Effector memory CD8-positive, alpha-beta T cell (primary cell): Measurements from ENCODE around the gene SLC2A3.
"Not testable (repeated sequence)": the region's sequence is repeated elsewhere in the genome, so short reads cannot be mapped to it uniquely, and the experiment has no call there.

Experiments used
- ATAC-seq: fragments of 150-1000 bp; cut with Tn5 transposase; replicated peaks from 2 replicates; pipeline ENCODE4 v1.10.0; 2021; ENCODE audit warnings: mild to moderate bottlenecking, moderate library complexity
- DNase-seq, 3 experiments: peaks; one replicate each; pipeline ENCODE4 v3.0.0; 2021
- H3K27ac Mint-ChIP-seq, 2 donors: one replicate each; pipeline ENCODE4 v1.8.0; 2022; ENCODE audit warnings: mild to moderate bottlenecking in 2 of 2, mixed read lengths in 2 of 2, moderate library complexity in 2 of 2
- H3K27me3 Mint-ChIP-seq, 2 donors: one replicate each; pipeline ENCODE4 v1.8.0; 2022; ENCODE audit warnings: mixed read lengths in 2 of 2
- H3K36me3 Mint-ChIP-seq: one replicate; pipeline ENCODE4 v1.8.0; 2022; ENCODE audit warnings: mild to moderate bottlenecking, moderate library complexity, mixed read lengths; ENCODE audit not compliant: insufficient read depth
- H3K4me1 Mint-ChIP-seq, 2 donors: one replicate each; pipeline ENCODE4 v1.8.0; 2022; ENCODE audit warnings: low read depth in 2 of 2, mixed read lengths in 2 of 2
- H3K4me3 Mint-ChIP-seq, 2 donors: one replicate each; pipeline ENCODE4 v1.8.0; 2022; ENCODE audit warnings: mild to moderate bottlenecking in 2 of 2, mixed read lengths in 2 of 2, moderate library complexity in 2 of 2
- H3K9me3 Mint-ChIP-seq, 2 donors: one replicate each; pipeline ENCODE4 v1.8.0; 2022; ENCODE audit warnings: mixed read lengths in 2 of 2

The SLC2A3 gene

DNA sequence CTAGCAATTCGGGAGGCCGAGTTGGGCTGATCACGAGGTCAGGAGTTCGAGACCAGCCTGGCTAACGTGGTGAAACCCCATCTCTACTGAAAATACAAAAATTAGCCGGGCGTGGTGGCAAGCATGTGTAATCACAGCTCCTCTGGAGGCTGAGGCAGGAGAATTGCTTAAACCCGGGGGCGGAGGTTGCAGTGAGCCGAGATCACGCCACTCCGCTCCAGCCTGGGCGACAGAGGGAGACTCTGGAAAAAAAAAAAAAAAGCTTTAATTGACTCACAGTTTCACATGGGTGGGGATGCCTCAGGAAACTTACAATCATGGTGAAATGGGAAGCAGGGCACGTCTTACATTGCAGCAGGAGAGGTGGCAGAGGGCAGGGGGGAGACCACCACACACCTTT is 30.6 kb upstream of the SLC2A3 start:
- no peak for DNase-seq
- ATAC-seq, result no peak
- Mint-ChIP-seq H3K9me3 (no peaks in the 10 kb centered on the region), H3K4me1 (peaks cover 10 to 18% of the 10 kb centered on the region in 2 donors), H3K4me3 (no peak overlapping the region), H3K27ac (no peak overlapping the region), H3K36me3 (peaks cover 12% of the 10 kb centered on the region), H3K27me3 (no peaks in the 10 kb centered on the region)

DNA sequence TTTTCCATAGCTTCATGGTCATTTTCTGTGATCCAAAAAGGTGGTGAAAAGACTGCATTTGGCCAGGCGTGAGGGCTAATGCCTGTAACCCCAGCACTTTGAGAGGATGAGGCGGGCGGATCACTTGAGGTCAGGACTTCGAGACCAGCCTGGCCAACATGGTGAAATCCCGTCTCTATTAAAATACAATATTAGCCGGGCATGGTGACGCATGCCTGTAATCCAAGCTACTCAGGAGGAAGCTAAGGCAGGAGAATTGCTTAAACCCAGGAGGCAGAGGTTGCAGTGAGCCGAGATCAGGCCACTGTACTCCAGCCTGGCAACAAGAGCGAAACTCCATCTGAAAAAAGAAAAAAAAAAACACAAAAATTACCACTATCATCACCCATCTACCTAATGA is 28.7 kb upstream of the SLC2A3 start:
- H3K36me3 Mint-ChIP-seq, result peaks cover 14% of the 10 kb centered on the region
- not testable (repeated sequence) for H3K27ac Mint-ChIP-seq, DNase-seq

DNA sequence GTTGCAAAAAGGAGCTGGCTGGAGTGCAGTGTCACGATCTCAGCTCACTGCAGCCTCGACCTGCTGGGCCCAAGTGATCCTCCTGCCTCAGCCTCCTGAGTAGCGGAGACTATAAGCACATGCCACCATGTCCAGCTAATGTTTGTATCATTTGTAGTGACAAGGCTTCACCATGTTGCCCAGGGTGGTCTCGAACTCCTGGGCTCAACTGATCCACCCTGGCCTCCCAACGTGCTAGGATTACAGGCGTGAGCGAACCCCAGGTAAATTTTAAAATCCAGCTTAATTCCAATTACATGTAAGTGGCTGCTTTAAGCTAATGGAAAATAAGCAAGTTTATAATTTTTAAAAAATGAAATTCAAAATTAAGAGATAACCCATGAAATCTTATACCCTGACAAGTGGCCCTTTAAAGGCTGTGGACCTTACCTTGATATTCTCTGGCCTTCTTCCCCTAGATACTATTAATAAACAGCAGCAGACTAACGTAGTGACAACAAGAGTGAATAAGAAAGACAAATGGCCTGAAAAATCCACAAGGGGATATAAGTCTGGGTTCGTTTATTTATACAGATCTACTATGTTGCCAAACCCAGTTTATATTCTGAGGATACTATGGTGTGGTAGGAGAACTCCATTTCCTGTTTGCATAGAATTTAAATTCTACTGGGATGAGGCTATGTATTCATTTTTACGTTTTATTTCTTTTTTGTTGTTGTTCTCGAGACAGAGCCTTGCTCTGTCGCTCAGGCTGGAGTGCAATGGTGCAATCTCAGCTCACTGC is 25.6 kb upstream of the SLC2A3 start:
- no peak for ATAC-seq
- Mint-ChIP-seq H3K9me3 (no peaks in the 10 kb centered on the region), H3K36me3 (peaks cover 6% of the 10 kb centered on the region), H3K27me3 (no peaks in the 10 kb centered on the region), H3K4me1 (peaks cover 24 to 38% of the 10 kb centered on the region in 2 donors), H3K27ac (peak overlapping the region; percentile 68 to 94), H3K4me3 (peak overlapping the region; percentile 86)
- no peak for DNase-seq

More for the DNA sequence above, 28.7 kb upstream of the SLC2A3 start:
- H3K27me3 Mint-ChIP-seq, H3K4me3 Mint-ChIP-seq, H3K9me3 Mint-ChIP-seq, ATAC-seq: not testable (repeated sequence)
- peaks cover 7 to 21% of the 10 kb centered on the region in 2 donors for H3K4me1 Mint-ChIP-seq

DNA sequence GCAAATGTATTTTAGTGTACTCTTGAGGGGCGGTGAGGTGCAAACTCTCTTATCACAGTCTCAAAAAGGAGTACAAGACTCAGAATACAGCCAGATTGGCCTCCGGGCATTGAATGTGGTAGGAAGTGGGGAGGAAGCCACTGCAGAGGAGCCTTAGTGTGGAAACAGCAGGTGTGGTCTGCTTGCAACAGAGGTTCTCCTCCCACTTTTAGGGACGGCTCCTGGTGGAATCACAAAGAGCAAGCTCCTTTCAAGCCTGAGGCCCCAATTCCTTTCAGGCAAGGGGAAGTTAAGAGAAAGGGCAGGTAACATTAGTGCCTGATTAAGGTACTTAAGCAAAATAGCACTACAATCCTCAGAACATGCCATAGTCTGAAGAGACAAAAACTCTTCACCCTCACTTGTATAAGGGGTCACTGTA is 23.7 kb upstream of the SLC2A3 start:
- Mint-ChIP-seq H3K9me3 (no peaks in the 10 kb centered on the region), H3K4me1 (peaks cover 24 to 38% of the 10 kb centered on the region in 2 donors), H3K36me3 (peaks cover 6% of the 10 kb centered on the region), H3K27me3 (no peaks in the 10 kb centered on the region), H3K27ac (peak overlapping the region; percentile 68 to 94), H3K4me3 (peak overlapping the region; percentile 86)
- DNase-seq (peak; percentile 35 to 44 (median 37)), ATAC-seq (peak; percentile 60)

DNA sequence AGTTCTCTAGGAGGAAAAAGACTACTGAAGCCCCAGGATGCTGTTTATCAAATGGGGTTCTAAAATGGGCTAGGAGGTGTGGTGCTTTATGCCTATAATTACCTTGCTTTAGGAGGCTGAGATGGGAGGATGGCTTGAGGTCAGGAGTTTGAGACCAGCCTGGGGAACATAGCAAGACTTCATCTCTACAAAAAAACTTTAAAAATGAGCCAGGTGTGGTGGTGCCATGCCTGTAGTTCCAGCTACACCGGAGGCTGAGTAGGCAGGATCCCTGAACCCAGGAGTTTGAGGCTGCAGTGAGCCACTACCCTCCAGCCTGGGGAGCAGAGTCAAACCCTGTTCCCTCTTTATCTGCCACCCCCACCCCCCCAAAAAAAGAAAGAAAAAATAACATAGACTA is 23.3 kb upstream of the SLC2A3 start:
- H3K4me1 Mint-ChIP-seq, result peaks cover 24 to 38% of the 10 kb centered on the region in 2 donors
- no peaks in the 10 kb centered on the region for H3K9me3 Mint-ChIP-seq
- H3K4me3 Mint-ChIP-seq, result peak overlapping the region; percentile 86
- DNase-seq, result no peak
- peaks cover 6% of the 10 kb centered on the region for H3K36me3 Mint-ChIP-seq
- no peaks in the 10 kb centered on the region for H3K27me3 Mint-ChIP-seq
- no peak for ATAC-seq
- H3K27ac Mint-ChIP-seq, result peak overlapping the region; percentile 68 to 94

DNA sequence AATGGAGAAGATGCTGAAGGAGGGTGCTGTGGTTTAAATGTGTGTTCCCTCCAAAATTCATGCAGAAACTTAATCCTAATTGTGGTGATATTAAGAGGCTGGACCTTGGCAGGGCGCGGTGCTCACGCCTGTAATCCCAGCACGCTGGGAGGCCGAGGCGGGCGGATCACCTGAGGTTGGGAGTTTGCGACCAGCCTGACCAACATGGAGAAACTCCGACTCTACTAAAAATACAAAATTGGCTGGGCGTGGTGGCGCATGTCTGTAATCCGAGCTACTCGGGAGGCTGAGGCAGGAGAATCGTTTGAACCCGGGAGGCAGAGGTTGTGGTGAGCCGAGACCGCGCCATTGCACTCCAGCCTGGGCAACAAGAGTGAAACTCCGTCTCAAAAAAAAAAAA is 18.9 kb upstream of the SLC2A3 start:
- not testable (repeated sequence) for ATAC-seq, H3K27me3 Mint-ChIP-seq, H3K36me3 Mint-ChIP-seq, DNase-seq, H3K9me3 Mint-ChIP-seq, H3K4me3 Mint-ChIP-seq, H3K27ac Mint-ChIP-seq
- H3K4me1 Mint-ChIP-seq, result peaks cover 18 to 19% of the 10 kb centered on the region in 2 donors

DNA sequence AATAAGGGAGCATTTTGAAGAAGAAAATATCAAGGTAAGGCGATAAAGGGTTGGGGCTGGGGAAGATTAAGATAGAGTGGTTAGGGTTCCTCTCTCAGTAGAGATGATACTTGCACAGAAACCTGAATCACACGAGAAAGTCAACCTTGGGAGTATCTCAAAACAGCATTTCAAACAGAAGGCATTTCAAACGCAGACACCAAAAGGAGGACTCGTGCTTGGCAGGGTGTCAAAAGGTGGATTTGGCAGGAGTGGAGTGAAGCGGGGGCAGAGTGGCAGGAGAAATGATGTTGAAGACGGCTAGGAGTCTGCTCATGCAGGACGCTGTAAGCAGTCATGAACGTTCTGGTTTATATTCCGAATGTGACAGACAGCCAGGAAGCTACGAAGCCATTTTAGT is 18.4 kb upstream of the SLC2A3 start:
- H3K4me1 Mint-ChIP-seq, result peaks cover 14% of the 10 kb centered on the region in 2 donors
- H3K4me3 Mint-ChIP-seq, H3K36me3 Mint-ChIP-seq, H3K27ac Mint-ChIP-seq, H3K9me3 Mint-ChIP-seq, ATAC-seq, DNase-seq, H3K27me3 Mint-ChIP-seq: not testable (repeated sequence)

DNA sequence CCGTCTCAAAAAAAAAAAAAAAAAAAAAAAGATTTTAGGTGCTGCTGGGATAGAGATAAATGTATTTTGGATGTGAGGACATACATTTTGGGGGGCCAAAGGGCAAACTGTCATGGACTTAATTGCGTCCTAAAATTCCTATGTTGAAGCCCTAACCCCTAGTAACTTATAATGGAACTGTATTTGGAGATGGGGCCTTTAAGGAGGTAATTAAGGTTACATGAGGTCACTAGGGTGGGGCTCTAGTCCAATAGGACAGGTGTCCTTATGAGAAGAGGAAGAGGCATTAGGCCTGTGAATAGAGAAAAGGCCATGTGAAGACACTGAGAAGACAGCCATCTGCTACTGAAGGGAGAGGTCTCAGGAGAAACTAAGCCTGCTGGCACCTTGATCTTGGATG is 17.9 kb upstream of the SLC2A3 start:
- not testable (repeated sequence) for H3K4me3 Mint-ChIP-seq, H3K36me3 Mint-ChIP-seq, H3K27ac Mint-ChIP-seq, H3K27me3 Mint-ChIP-seq, H3K9me3 Mint-ChIP-seq, ATAC-seq, DNase-seq
- peaks cover 11 to 12% of the 10 kb centered on the region in 2 donors for H3K4me1 Mint-ChIP-seq

DNA sequence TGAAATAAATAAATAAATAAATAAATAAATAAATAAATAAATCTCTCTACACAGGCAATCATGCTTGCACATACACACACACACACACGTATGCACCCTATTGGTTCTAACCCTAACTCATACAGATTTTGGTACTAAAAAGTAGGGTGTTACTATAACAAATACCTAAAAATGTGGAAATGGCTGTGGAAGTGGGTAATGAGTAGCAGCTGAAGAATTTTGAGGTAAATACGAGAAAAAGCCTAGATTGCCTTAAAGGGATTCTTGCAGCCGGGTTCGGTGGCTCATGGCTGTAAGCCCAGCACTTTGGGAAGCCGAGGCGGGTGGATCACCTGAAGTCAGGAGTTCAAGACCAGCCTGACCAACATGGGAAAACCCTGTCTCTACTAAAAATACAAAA is 15.7 kb upstream of the SLC2A3 start:
- no peaks in the 10 kb centered on the region for H3K36me3 Mint-ChIP-seq
- ATAC-seq, result no peak
- H3K4me3 Mint-ChIP-seq, result no peak overlapping the region
- H3K4me1 Mint-ChIP-seq, result peaks cover 4 to 7% of the 10 kb centered on the region in 2 donors
- no peaks in the 10 kb centered on the region for H3K27me3 Mint-ChIP-seq
- no peaks in the 10 kb centered on the region for H3K9me3 Mint-ChIP-seq
- DNase-seq, result no peak
- H3K27ac Mint-ChIP-seq, result no peak overlapping the region

DNA sequence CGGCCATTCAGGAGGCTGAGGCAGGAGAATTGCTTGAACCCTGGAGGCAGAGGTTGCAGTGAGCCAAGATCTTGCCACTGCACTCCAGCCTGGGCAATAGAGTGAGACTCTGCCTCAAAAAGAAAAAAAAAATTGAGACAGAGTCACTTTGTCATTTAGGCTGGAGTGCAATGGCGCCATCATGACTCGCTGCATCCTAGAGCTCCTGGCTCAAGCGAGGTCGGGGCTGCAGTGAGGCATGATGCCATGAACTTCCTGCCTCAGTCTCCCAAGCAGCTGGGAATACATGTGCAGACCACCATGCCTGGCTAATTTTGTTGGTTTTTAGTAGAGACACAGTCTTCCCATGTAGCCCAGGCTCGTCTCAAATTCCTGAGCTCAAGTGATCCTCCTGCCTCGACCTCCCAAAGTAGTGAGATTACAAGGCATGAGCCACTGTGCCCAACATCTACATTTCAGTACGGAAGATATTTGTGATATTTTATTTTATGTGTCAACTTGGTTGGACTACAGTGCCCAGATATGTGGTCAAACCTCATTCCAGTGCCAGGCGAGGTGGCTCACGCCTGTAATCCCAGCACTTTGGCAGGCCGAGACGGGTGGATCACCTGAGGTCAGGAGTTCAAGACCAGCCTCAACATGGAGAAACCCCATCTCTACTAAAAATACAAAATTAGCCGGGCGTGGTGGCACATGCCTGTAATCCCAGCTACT is 14.4 kb upstream of the SLC2A3 start:
- ATAC-seq, H3K4me1 Mint-ChIP-seq, H3K4me3 Mint-ChIP-seq, DNase-seq, H3K9me3 Mint-ChIP-seq, H3K36me3 Mint-ChIP-seq, H3K27ac Mint-ChIP-seq, H3K27me3 Mint-ChIP-seq: not testable (repeated sequence)

DNA sequence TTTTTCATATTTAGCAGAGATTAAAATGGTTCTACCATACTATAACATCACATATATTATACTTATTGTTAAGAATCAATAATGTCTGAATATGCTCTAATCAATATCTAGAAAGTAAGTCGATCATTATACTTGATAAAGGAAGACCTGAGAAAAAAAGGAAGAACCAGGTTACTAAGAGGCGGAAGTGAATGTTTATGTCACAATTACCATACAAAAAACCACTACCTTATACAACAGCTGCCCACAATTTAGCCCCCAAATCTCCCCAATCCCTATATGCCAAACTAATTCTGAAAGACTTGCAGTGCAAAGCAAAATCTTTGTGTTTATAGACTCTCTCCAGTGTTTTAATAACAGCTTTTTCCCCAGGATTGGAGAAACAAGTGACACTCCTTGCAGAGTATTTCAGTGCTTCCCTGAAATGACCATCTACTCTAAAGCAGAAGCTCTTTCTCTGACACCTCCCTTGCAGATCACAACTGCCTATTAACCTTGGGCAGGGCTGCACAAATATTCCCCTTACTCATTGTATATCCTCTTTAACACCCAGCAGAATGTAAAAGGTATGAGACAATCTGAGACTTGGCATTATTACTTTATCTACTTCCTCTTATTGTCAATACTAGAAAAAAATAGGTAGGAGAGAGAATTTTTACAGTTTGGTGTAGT is 12.7 kb upstream of the SLC2A3 start:
- peak overlapping the region; percentile 11 to 38 for H3K27ac Mint-ChIP-seq
- no peaks in the 10 kb centered on the region for H3K9me3 Mint-ChIP-seq
- H3K36me3 Mint-ChIP-seq, result no peaks in the 10 kb centered on the region
- no peak overlapping the region for H3K4me3 Mint-ChIP-seq
- peaks cover 4 to 9% of the 10 kb centered on the region in 2 donors for H3K4me1 Mint-ChIP-seq
- ATAC-seq (no peak), DNase-seq (no peak)
- H3K27me3 Mint-ChIP-seq, result no peaks in the 10 kb centered on the region

DNA sequence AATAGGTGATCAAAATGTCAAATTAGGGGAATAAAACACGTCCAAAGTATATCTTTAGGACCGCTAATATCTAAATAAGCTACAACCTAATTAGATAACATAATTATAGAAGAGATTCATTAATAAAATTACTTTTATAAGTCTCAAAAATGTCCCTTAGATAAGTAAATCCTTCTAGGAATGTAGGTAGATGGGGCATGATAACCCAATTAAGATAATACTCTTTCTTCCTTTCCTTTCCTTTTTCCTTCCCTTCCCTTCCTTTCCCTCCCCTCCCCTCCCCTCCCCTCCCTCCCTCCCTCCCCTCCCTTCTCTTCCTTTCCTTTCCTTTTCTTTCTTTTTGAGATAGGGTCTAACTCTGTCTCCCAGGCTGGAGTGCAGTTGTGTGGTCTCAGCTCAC is 11.0 kb upstream of the SLC2A3 start:
- peaks cover 4 to 11% of the 10 kb centered on the region in 2 donors for H3K4me1 Mint-ChIP-seq
- H3K9me3 Mint-ChIP-seq, result no peaks in the 10 kb centered on the region
- no peaks in the 10 kb centered on the region for H3K27me3 Mint-ChIP-seq
- ATAC-seq (no peak), DNase-seq (no peak)
- no peaks in the 10 kb centered on the region for H3K36me3 Mint-ChIP-seq
- H3K4me3 Mint-ChIP-seq, result no peak overlapping the region
- H3K27ac Mint-ChIP-seq, result no peak overlapping the region

DNA sequence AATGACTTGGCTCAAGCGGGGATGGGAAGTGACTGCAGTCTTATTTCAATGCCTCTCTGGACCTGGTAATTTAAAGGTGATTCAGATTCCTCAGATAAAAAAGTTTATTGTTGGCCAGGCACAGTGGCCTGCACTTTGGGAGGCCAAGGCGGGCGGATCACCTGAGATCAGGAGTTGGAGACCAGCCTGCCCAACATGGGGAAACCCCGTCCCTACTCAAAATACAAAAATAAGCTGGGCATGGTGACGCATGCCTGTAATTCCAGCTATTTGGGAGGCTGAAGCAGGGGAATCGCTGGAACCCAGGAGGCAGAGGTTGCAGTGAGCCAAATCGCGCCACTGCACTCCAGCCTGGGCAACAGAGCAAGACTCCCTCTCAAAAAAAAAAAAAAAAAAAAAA is 8.8 kb upstream of the SLC2A3 start:
- not testable (repeated sequence) for DNase-seq, H3K27me3 Mint-ChIP-seq, ATAC-seq, H3K9me3 Mint-ChIP-seq, H3K36me3 Mint-ChIP-seq, H3K27ac Mint-ChIP-seq, H3K4me3 Mint-ChIP-seq
- peaks cover 4 to 11% of the 10 kb centered on the region in 2 donors for H3K4me1 Mint-ChIP-seq
